SK-N-SH (cell line): Measurements from ENCODE around the gene RAB1B. TPM values are rescaled to one million over a fixed set of nuclear protein-coding genes. Genes with fewer than 3 reads are reported as not detected.

Experiments used
- CTCF ChIA-PET: fragments of 300-600, 350-600 bp; formaldehyde crosslinking; extraction: SDS; loops from one replicate; lab custom pipeline; 2021; lab: Yijun Ruan, JAX
- POLR2A ChIA-PET: fragments of 350-600 bp; sonication (Branson Sonifier 250); formaldehyde crosslinking; extraction: SDS; loops from one replicate; lab custom pipeline; 2020; ENCODE audit warnings: antibody characterized with exemption, inconsistent platforms; lab: Yijun Ruan, JAX
- DNase-seq: peaks from one replicate; pipeline ENCODE4 v3.0.0; 2012
- H2AFZ ChIP-seq: fragments of 200-600 bp; sonication (generic); 2 replicates; pipeline ENCODE4 v1.8.1; 2016; ENCODE audit warnings: antibody characterized with exemption, mild to moderate bottlenecking, low read depth
- H3F3A ChIP-seq: fragments of 200-600 bp; sonication (generic); replicated peaks from 2 replicates; pipeline ENCODE3; 2016; ENCODE audit warnings: antibody characterized with exemption, mild to moderate bottlenecking; ENCODE audit not compliant: insufficient read depth
- H3K27ac ChIP-seq, 2 experiments: fragments of 200-500 bp in 1 of 2; fragments of 200-600 bp in 1 of 2; sonication (Bioruptor generic) in 1 of 2; sonication (generic), shearing (Covaris generic) in 1 of 2; 2 replicates each; pipeline versions ENCODE4 v1.5.1 to v1.6.1; 2014 to 2016; ENCODE audit warnings: low read depth in 2 of 2, inconsistent platforms in 1 of 2, low read length in 1 of 2, mild to moderate bottlenecking in 1 of 2, mixed read lengths in 1 of 2
- H3K27me3 ChIP-seq: fragments of 200-600 bp; sonication (generic), shearing (Covaris generic); 2 replicates; pipeline ENCODE4 v1.6.1; 2016; ENCODE audit warnings: mixed run types; ENCODE audit not compliant: insufficient read depth
- H3K36me3 ChIP-seq, 2 experiments: fragments of 200-500 bp in 1 of 2; fragments of 200-600 bp in 1 of 2; sonication (Bioruptor generic) in 1 of 2; sonication (generic) in 1 of 2; replicated peaks in 1 of 2; 2 replicates each; pipeline versions ENCODE3 to v1.5.1; 2014 to 2016; ENCODE audit warnings: low read length in 1 of 2, mild to moderate bottlenecking in 1 of 2; ENCODE audit not compliant: insufficient read depth in 2 of 2, control insufficient read depth in 1 of 2
- H3K4me1 ChIP-seq, 2 experiments: fragments of 200-500 bp in 1 of 2; fragments of 200-600 bp in 1 of 2; sonication (Bioruptor generic) in 1 of 2; sonication (generic), shearing (Covaris generic) in 1 of 2; 2 replicates each; pipeline versions ENCODE4 v1.5.1 to v1.6.1; 2014 to 2016; ENCODE audit warnings: low read depth in 1 of 2, low read length in 1 of 2, mixed run types in 1 of 2; ENCODE audit not compliant: insufficient read depth in 2 of 2, control insufficient read depth in 1 of 2
- H3K4me2 ChIP-seq: fragments of 200-600 bp; sonication (generic), shearing (Covaris generic); 2 replicates; pipeline ENCODE4 v1.6.1; 2017; ENCODE audit warnings: mixed run types
- H3K4me3 ChIP-seq, 2 experiments: fragments of 200-500 bp in 1 of 2; fragments of 200-600 bp in 1 of 2; sonication (Bioruptor generic) in 1 of 2; sonication (generic), shearing (Covaris generic) in 1 of 2; 2 replicates each; pipeline versions ENCODE4 v1.5.1 to v1.8.1; 2014 to 2016; ENCODE audit warnings: low read depth in 2 of 2, inconsistent platforms in 1 of 2, low read length in 1 of 2, mild to moderate bottlenecking in 1 of 2, mixed read lengths in 1 of 2, moderate library complexity in 1 of 2
- H3K79me2 ChIP-seq: fragments of 200-600 bp; sonication (generic); 2 replicates; pipeline ENCODE4 v1.8.1; 2017; ENCODE audit warnings: mild to moderate bottlenecking; ENCODE audit not compliant: insufficient read depth
- H3K9ac ChIP-seq: fragments of 200-600 bp; sonication (generic); 2 replicates; pipeline ENCODE4 v1.6.1; 2017; ENCODE audit warnings: mixed run types
- H3K9me2 ChIP-seq: fragments of 200-600 bp; sonication (generic); 2 replicates; pipeline ENCODE4 v1.6.1; 2017; ENCODE audit warnings: mixed run types
- H3K9me3 ChIP-seq: fragments of 200-600 bp; sonication (generic); 2 replicates; pipeline ENCODE4 v1.6.1; 2017; ENCODE audit warnings: mixed run types, mild to moderate bottlenecking, moderate library complexity
- H4K20me1 ChIP-seq: fragments of 200-600 bp; sonication (generic); 2 replicates; pipeline ENCODE4 v1.6.1; 2017; ENCODE audit warnings: mild to moderate bottlenecking, mixed run types; ENCODE audit not compliant: insufficient read depth
- CHD2 ChIP-seq: fragments of 150-350 bp; IDR thresholded peaks from 2 replicates; pipeline ENCODE4 v1.6.1; 2018; ENCODE audit warnings: low read length; ENCODE audit not compliant: partially characterized antibody
- ELF1 ChIP-seq: IDR thresholded peaks from 2 replicates; pipeline ENCODE4 v1.4.0; 2012
- EP300 ChIP-seq, 2 experiments: IDR thresholded peaks; 2 replicates each; pipeline versions ENCODE4 v1.4.0 to v1.6.1; 2012; ENCODE audit warnings: borderline replicate concordance in 1 of 2, low read depth in 1 of 2, low read length in 1 of 2
- EZH2phosphoT487 ChIP-seq: fragments of 200-600 bp; sonication (generic); IDR thresholded peaks from 2 replicates; pipeline ENCODE4 v1.6.1; 2017; ENCODE audit warnings: low read depth, mixed run types, mild to moderate bottlenecking, antibody characterized with exemption, moderate library complexity, borderline replicate concordance
- FOSL2 ChIP-seq: IDR thresholded peaks from 2 replicates; pipeline ENCODE4 v1.4.0; 2012; ENCODE audit warnings: low read depth, mild to moderate bottlenecking, moderate library complexity, borderline replicate concordance
- FOXJ3 ChIP-seq: sonication (generic); formaldehyde crosslinking; IDR thresholded peaks from 2 replicates; pipeline ENCODE4 v1.5.1; 2020; ENCODE audit warnings: mild to moderate bottlenecking, missing genetic modification reagents
- FOXM1 ChIP-seq: IDR thresholded peaks from 2 replicates; pipeline ENCODE4 v1.4.0; 2012; ENCODE audit warnings: low read depth, mild to moderate bottlenecking
- GABPA ChIP-seq: IDR thresholded peaks from 2 replicates; pipeline ENCODE4 v1.4.0; 2012; ENCODE audit warnings: low read depth, mild to moderate bottlenecking
- GATA2 ChIP-seq: sonication (generic); formaldehyde crosslinking; IDR thresholded peaks from 2 replicates; pipeline ENCODE4 v1.5.0; 2020; ENCODE audit warnings: mild to moderate bottlenecking, missing genetic modification reagents
- JUND ChIP-seq: IDR thresholded peaks from 2 replicates; pipeline ENCODE4 v1.4.0; 2012
- MEF2A ChIP-seq: IDR thresholded peaks from 2 replicates; pipeline ENCODE4 v1.4.0; 2012; ENCODE audit warnings: low read depth, borderline replicate concordance
- NFIC ChIP-seq: IDR thresholded peaks from 2 replicates; pipeline ENCODE4 v1.4.0; 2012; ENCODE audit warnings: borderline replicate concordance
- NRF1 ChIP-seq: IDR thresholded peaks from 2 replicates; pipeline ENCODE4 v1.6.1; 2012; ENCODE audit warnings: low read depth, mild to moderate bottlenecking, low read length
- PBX3 ChIP-seq: IDR thresholded peaks from 2 replicates; pipeline ENCODE4; 2012
- RAD21 ChIP-seq: IDR thresholded peaks from 2 replicates; pipeline ENCODE4 v1.6.1; 2012; ENCODE audit warnings: mild to moderate bottlenecking, low read length
- RCOR1 ChIP-seq: fragments of 150-350 bp; IDR thresholded peaks from 2 replicates; pipeline ENCODE4 v1.6.1; 2017; ENCODE audit warnings: antibody characterized with exemption, low read length
- RFX5 ChIP-seq: IDR thresholded peaks from 2 replicates; pipeline ENCODE4 v1.6.1; 2012; ENCODE audit warnings: mild to moderate bottlenecking, improper control_type of control experiment, low read length
- RXRA ChIP-seq: IDR thresholded peaks from 2 replicates; pipeline ENCODE4 v1.4.0; 2012; ENCODE audit warnings: low read depth, mild to moderate bottlenecking, borderline replicate concordance
- SIN3A ChIP-seq: IDR thresholded peaks from 2 replicates; pipeline ENCODE4 v1.6.1; 2012; ENCODE audit warnings: low read depth, mild to moderate bottlenecking, low read length, moderate library complexity, borderline replicate concordance
- TAF1 ChIP-seq: IDR thresholded peaks from 2 replicates; pipeline ENCODE4 v1.6.1; 2012; ENCODE audit warnings: low read depth, mild to moderate bottlenecking, low read length, moderate library complexity, borderline replicate concordance
- USF1 ChIP-seq: IDR thresholded peaks from 2 replicates; pipeline ENCODE4 v1.4.0; 2012; ENCODE audit warnings: low read depth, borderline replicate concordance
- USF2 ChIP-seq: fragments of 150-350 bp; IDR thresholded peaks from 2 replicates; pipeline ENCODE4 v1.6.1; 2017; ENCODE audit warnings: antibody characterized with exemption, low read length, low read depth, borderline replicate concordance
- WGBS: methylation state at CpG from one replicate; pipeline ENCODE4 v1.1.6; 2017; ENCODE audit warnings: low lambda C conversion rate; 5-methylcytosine and 5-hydroxymethylcytosine counted together
- polyA plus RNA-seq, 3 experiments: library from polyadenylated mRNA; depleted of rRNA; stranded (reverse); fragments of >200 nt; gene quantifications; 2 replicates each; pipeline ENCODE4 v1.2.3, GENCODE V29; 2012
- TF ChIP-seq, protein P1 (sequence below): fragments of 200-600 bp; sonication (generic); IDR thresholded peaks from 2 replicates; pipeline ENCODE4 v1.6.1; 2017; ENCODE audit warnings: antibody characterized with exemption, mild to moderate bottlenecking, moderate library complexity
- TF ChIP-seq, protein P2 (sequence below): IDR thresholded peaks from 2 replicates; pipeline ENCODE4 v1.6.1; 2012; ENCODE audit warnings: mild to moderate bottlenecking, low read depth, low read length, moderate library complexity

RAB1B gene
- 204 and 208 TPM in 2 replicates for polyA plus RNA-seq (2012; rRNA removed)
- 90.6 and 132 TPM in 2 replicates for polyA plus RNA-seq (2012; cell fraction: cytosol; rRNA removed)
- polyA plus RNA-seq (2012; cell fraction: nucleus; rRNA removed) = 85.5 and 96.0 TPM in 2 replicates

DNA sequence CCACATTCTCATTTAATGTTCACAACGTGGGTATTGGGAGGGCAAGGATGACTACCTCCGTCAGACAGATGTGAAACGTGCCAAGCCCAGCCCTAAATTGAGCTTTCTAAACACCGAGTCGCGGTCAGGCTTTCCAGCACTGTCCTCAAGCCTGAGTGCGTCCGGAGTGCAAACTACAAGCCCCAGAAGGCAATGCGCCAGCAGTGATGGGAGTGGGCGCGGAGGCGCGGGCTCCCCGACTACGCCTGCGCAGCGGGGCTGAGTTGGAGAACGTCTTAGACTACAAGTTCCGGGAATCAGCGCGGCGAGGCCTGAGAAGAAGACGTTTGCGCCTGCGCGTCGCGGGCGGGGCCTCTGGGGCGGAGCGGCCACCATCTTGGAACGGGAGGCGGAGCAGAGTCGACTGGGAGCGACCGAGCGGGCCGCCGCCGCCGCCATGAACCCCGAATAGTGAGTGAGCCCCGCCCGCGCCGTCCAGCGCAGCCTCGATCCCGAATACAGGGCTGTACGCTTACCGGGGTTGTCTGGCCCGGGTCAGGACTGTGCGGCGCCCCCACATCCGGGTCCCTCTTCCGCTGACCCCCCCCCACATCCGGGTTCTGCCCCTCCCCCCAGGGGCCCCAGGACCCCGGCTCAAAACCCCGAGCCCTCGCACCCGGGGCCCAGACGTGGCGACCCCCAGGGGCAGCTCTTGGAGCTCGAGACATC lies at the start of gene RAB1B:
RAB1B (plus strand) TSS at position 396 of the 708 bp plus-strand sequence; CDS start at position 437, 41 bp downstream.
- no peaks in the 10 kb centered on the region; the same call in 1 of the 2 replicates for H4K20me1 ChIP-seq
- peak within 1 kb of the TSS; percentile 84 to 97 for H3K27ac ChIP-seq
- H3K9me3 ChIP-seq = no peaks in the 10 kb centered on the region
- peaks cover 18 to 45% of the 10 kb centered on the region in 2 experiments for H3K36me3 ChIP-seq
- H3K4me1 ChIP-seq = peaks cover 11 to 14% of the 10 kb centered on the region in 2 experiments; a peak in 2 of 4 replicates
- peaks cover 17% of the 10 kb centered on the region for H3F3A ChIP-seq
- peak within 1 kb of the TSS; percentile 85 to 89 for H3K4me3 ChIP-seq
- 0% methylated on average over 11 of the region's 64 CpGs for WGBS
- H3K9ac ChIP-seq = peak within 1 kb of the TSS; percentile 87
- ChIA-PET CTCF (interaction anchor here (0.9 to 9.4 kb wide), 9 partner anchors 12 to 200 kb away, joined by 3 to 111 read pairs (median 4); partner anchors contain the start of genes CNIH2 and RIN1), POLR2A (interaction anchor here (1.0 to 2.3 kb wide), 8 partner anchors 10 to 67 kb away, joined by 3 to 8 read pairs (median 6); partner anchors contain the start of genes RIN1, TMEM151A and YIF1A)
- no peaks in the 10 kb centered on the region for H3K27me3 ChIP-seq
- DNase-seq = peak; percentile 96
- H3K4me2 ChIP-seq = peak within 1 kb of the TSS; percentile 96
- peak within 1 kb of the TSS; percentile 35 for H2AFZ ChIP-seq
- H3K9me2 ChIP-seq = no peaks in the 10 kb centered on the region
- H3K79me2 ChIP-seq = peaks cover 34% of the 10 kb centered on the region
- TF ChIP-seq USF2 (no peak), NRF1 (peak; percentile 97), FOXJ3 (CRISPR knock-in tag) (no peak), USF1 (no peak), GATA2 (CRISPR knock-in tag) (no peak), NFIC (no peak), RAD21 (no peak), EZH2phosphoT487 (no peak), FOXM1 (no peak), RXRA (no peak), MEF2A (no peak), RFX5 (no peak), RCOR1 (no peak), GABPA (peak; percentile 41; the same call in 1 of the 2 replicates), FOSL2 (no peak), EP300 (IDR thresholded peaks at IDR 0.05; ENCODE audit: borderline replicate concordance in 1 of 2, low read depth in 1 of 2, low read length in 1 of 2) (no peak), SIN3A (peak; percentile 62; the same call in 1 of the 2 replicates), CHD2 (peak; percentile 60), ELF1 (peak; percentile 25; the same call in 1 of the 2 replicates), TAF1 (peak; percentile 8; the same call in 1 of the 2 replicates), JUND (no peak), PBX3 (peak; percentile 22; the same call in 1 of the 2 replicates)
- TF ChIP-seq, protein P1, sequence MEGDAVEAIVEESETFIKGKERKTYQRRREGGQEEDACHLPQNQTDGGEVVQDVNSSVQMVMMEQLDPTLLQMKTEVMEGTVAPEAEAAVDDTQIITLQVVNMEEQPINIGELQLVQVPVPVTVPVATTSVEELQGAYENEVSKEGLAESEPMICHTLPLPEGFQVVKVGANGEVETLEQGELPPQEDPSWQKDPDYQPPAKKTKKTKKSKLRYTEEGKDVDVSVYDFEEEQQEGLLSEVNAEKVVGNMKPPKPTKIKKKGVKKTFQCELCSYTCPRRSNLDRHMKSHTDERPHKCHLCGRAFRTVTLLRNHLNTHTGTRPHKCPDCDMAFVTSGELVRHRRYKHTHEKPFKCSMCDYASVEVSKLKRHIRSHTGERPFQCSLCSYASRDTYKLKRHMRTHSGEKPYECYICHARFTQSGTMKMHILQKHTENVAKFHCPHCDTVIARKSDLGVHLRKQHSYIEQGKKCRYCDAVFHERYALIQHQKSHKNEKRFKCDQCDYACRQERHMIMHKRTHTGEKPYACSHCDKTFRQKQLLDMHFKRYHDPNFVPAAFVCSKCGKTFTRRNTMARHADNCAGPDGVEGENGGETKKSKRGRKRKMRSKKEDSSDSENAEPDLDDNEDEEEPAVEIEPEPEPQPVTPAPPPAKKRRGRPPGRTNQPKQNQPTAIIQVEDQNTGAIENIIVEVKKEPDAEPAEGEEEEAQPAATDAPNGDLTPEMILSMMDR = no peak
- TF ChIP-seq, protein P2, sequence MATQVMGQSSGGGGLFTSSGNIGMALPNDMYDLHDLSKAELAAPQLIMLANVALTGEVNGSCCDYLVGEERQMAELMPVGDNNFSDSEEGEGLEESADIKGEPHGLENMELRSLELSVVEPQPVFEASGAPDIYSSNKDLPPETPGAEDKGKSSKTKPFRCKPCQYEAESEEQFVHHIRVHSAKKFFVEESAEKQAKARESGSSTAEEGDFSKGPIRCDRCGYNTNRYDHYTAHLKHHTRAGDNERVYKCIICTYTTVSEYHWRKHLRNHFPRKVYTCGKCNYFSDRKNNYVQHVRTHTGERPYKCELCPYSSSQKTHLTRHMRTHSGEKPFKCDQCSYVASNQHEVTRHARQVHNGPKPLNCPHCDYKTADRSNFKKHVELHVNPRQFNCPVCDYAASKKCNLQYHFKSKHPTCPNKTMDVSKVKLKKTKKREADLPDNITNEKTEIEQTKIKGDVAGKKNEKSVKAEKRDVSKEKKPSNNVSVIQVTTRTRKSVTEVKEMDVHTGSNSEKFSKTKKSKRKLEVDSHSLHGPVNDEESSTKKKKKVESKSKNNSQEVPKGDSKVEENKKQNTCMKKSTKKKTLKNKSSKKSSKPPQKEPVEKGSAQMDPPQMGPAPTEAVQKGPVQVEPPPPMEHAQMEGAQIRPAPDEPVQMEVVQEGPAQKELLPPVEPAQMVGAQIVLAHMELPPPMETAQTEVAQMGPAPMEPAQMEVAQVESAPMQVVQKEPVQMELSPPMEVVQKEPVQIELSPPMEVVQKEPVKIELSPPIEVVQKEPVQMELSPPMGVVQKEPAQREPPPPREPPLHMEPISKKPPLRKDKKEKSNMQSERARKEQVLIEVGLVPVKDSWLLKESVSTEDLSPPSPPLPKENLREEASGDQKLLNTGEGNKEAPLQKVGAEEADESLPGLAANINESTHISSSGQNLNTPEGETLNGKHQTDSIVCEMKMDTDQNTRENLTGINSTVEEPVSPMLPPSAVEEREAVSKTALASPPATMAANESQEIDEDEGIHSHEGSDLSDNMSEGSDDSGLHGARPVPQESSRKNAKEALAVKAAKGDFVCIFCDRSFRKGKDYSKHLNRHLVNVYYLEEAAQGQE = 0 out of 2 replicates have a peak, but pooled peaks have one; percentile 13
